MM.1S (cell line): ENCODE data around the gene MMS22L.

Experiments
- DNase-seq: peaks from one replicate; pipeline ENCODE4 v3.0.0-alpha.2; 2015
- H2AFZ ChIP-seq: fragments of 300-600 bp; sonication (generic); 2 replicates; pipeline ENCODE4 v1.6.0; 2016; ENCODE audit warnings: antibody characterized with exemption, low read length
- H3F3A ChIP-seq: fragments of 300-600 bp; sonication (generic); 2 replicates; pipeline ENCODE4 v1.6.1; 2016; ENCODE audit warnings: mild to moderate bottlenecking, antibody characterized with exemption, low read length, moderate library complexity, mixed read lengths; ENCODE audit not compliant: insufficient read depth
- H3K27ac ChIP-seq: fragments of 300-600 bp; sonication (generic); 2 replicates; pipeline ENCODE4 v1.5.1; 2016; ENCODE audit warnings: mild to moderate bottlenecking, low read length
- H3K27me3 ChIP-seq: fragments of 300-600 bp; sonication (generic); replicated peaks from 2 replicates; pipeline ENCODE4 v1.6.0; 2016; ENCODE audit warnings: low read length; ENCODE audit not compliant: insufficient read depth
- H3K36me3 ChIP-seq: fragments of 300-600 bp; sonication (generic); replicated peaks from 2 replicates; pipeline ENCODE4 v1.6.1; 2016; ENCODE audit warnings: mild to moderate bottlenecking, low read length, mixed read lengths; ENCODE audit not compliant: insufficient read depth
- H3K4me1 ChIP-seq: fragments of 300-600 bp; sonication (generic); 2 replicates; pipeline ENCODE4 v1.6.1; 2016; ENCODE audit warnings: low read length, mixed read lengths
- H3K4me2 ChIP-seq: fragments of 300-600 bp; sonication (generic); 2 replicates; pipeline ENCODE4 v1.6.0; 2016; ENCODE audit warnings: low read depth, low read length
- H3K4me3 ChIP-seq: fragments of 300-600 bp; sonication (generic); 2 replicates; pipeline ENCODE4 v1.5.1; 2016; ENCODE audit warnings: low read length, mixed read lengths
- H3K79me2 ChIP-seq: fragments of 300-600 bp; sonication (generic); 2 replicates; pipeline ENCODE4 v1.6.1; 2016; ENCODE audit warnings: mixed run types, low read length, mixed read lengths
- H3K9ac ChIP-seq: fragments of 300-600 bp; sonication (generic); 2 replicates; pipeline ENCODE4 v1.6.1; 2016; ENCODE audit warnings: low read length, mixed read lengths
- H3K9me2 ChIP-seq: fragments of 300-600 bp; sonication (generic); replicated peaks from 2 replicates; pipeline ENCODE4 v1.6.1; 2016; ENCODE audit warnings: mild to moderate bottlenecking, low read length, mixed read lengths; ENCODE audit not compliant: insufficient read depth
- H3K9me3 ChIP-seq: fragments of 300-600 bp; sonication (generic); replicated peaks from 2 replicates; pipeline ENCODE4 v1.6.1; 2016; ENCODE audit warnings: mild to moderate bottlenecking, low read length, mixed read lengths; ENCODE audit not compliant: insufficient read depth
- H4K20me1 ChIP-seq: fragments of 300-600 bp; sonication (generic); 2 replicates; pipeline ENCODE4 v1.6.1; 2016; ENCODE audit warnings: mild to moderate bottlenecking, low read length, moderate library complexity, mixed read lengths; ENCODE audit not compliant: insufficient read depth
- CTCF ChIP-seq: fragments of 300-600 bp; sonication (generic); IDR thresholded peaks from 2 replicates; pipeline ENCODE4 v1.5.1; 2016; ENCODE audit warnings: antibody characterized with exemption, low read length, mixed read lengths
- EZH2 ChIP-seq: fragments of 300-600 bp; sonication (generic); optimal IDR thresholded peaks from 2 replicates; pipeline ENCODE3; 2017; ENCODE audit warnings: low read depth, mild to moderate bottlenecking, antibody characterized with exemption, low read length, mixed read lengths
- EZH2phosphoT487 ChIP-seq: fragments of 300-600 bp; sonication (generic); IDR thresholded peaks from 2 replicates; pipeline ENCODE4 v1.6.1; 2018; ENCODE audit warnings: antibody characterized with exemption, low read length

MMS22L gene

GRCh38 chr6:97214671-97215070 lies 68.3 kb downstream of the MMS22L start:
- no peaks in the 10 kb centered on the region for H3K9me2 ChIP-seq
- H3K9me3 ChIP-seq = no peaks in the 10 kb centered on the region
- no peaks in the 10 kb centered on the region for H3F3A ChIP-seq
- H3K79me2 ChIP-seq = no peaks in the 10 kb centered on the region
- no peak for DNase-seq
- no peak overlapping the region for H3K9ac ChIP-seq
- H3K27me3 ChIP-seq = no peaks in the 10 kb centered on the region
- TF ChIP-seq CTCF = no peak
- no peak overlapping the region for H3K27ac ChIP-seq
- no peaks in the 10 kb centered on the region for H3K4me1 ChIP-seq
- no peaks in the 10 kb centered on the region for H3K36me3 ChIP-seq
- no peak overlapping the region for H3K4me2 ChIP-seq
- H3K4me3 ChIP-seq = no peak overlapping the region
- no peak overlapping the region for H2AFZ ChIP-seq
- H4K20me1 ChIP-seq = no peaks in the 10 kb centered on the region

- TF ChIP-seq EZH2 = no peak
- TF ChIP-seq CTCF = no peak
- no peak for TF ChIP-seq EZH2phosphoT487
- no peaks in the 10 kb centered on the region for H3K9me2 ChIP-seq
- no peak overlapping the region for H3K4me2 ChIP-seq
- H3K36me3 ChIP-seq = no peaks in the 10 kb centered on the region
- H3K9me3 ChIP-seq = no peaks in the 10 kb centered on the region
- no peaks in the 10 kb centered on the region for H3K4me1 ChIP-seq
- H3K9ac ChIP-seq = no peak overlapping the region
- H3K4me3 ChIP-seq = no peak overlapping the region
- no peaks in the 10 kb centered on the region for H3K27me3 ChIP-seq
- no peaks in the 10 kb centered on the region for H3F3A ChIP-seq
- H2AFZ ChIP-seq = no peak overlapping the region
- no peaks in the 10 kb centered on the region for H4K20me1 ChIP-seq
- no peaks in the 10 kb centered on the region for H3K79me2 ChIP-seq
- no peak overlapping the region for H3K27ac ChIP-seq
- DNase-seq = no peak
These were observed 75.6 kb downstream of the MMS22L start for GRCh38 chr6:97207383-97207782.

GRCh38 chr6:97205966-97206365 lies 77.0 kb downstream of the MMS22L start:
- Histone ChIP-seq H3K27ac (no peak overlapping the region), H2AFZ (no peak overlapping the region), H4K20me1 (no peaks in the 10 kb centered on the region), H3K9me3 (no peaks in the 10 kb centered on the region), H3K4me1 (no peaks in the 10 kb centered on the region), H3K79me2 (no peaks in the 10 kb centered on the region), H3K9ac (no peak overlapping the region), H3F3A (no peaks in the 10 kb centered on the region), H3K27me3 (no peaks in the 10 kb centered on the region), H3K4me3 (no peak overlapping the region), H3K36me3 (no peaks in the 10 kb centered on the region), H3K4me2 (no peak overlapping the region), H3K9me2 (no peaks in the 10 kb centered on the region)
- TF ChIP-seq CTCF (no peak), EZH2phosphoT487 (no peak), EZH2 (no peak)
- no peak for DNase-seq
